Keratinocyte (primary cell): ENCODE results near the gene RHCE. TPM values are rescaled to one million over a fixed set of nuclear protein-coding genes. Genes with fewer than 3 reads are reported as not detected.
"Not testable (repeated sequence)": the region's sequence is repeated elsewhere in the genome, so short reads cannot be mapped to it uniquely, and the experiment has no call there.

Experiments used
- DNase-seq: peaks from one replicate; pipeline ENCODE4 v3.0.0-alpha.2; 2011; ENCODE audit warnings: low read depth, missing footprints, low spot score
- FAIRE-seq: peaks from 2 replicates; lab custom pipeline; 2011; peaks lifted over from hg19 to GRCh38; lab: Jason Lieb, UNC
- H2AFZ ChIP-seq: 2 replicates; pipeline ENCODE4 v1.6.0; 2012; ENCODE audit warnings: low read length, control low read depth, inconsistent platforms; ENCODE audit not compliant: control insufficient read depth
- H3K27ac ChIP-seq: 2 replicates; pipeline ENCODE4 v1.5.1; 2011; ENCODE audit warnings: low read length; ENCODE audit not compliant: control insufficient read depth, insufficient read depth
- H3K27me3 ChIP-seq: 3 replicates; pipeline ENCODE4 v1.6.0; 2011; ENCODE audit warnings: low read length; ENCODE audit not compliant: control insufficient read depth, insufficient read depth; ENCODE audit errors: extremely low read depth
- H3K36me3 ChIP-seq, 2 experiments: 2 replicates in 1 of 2; 3 replicates in 1 of 2; pipeline ENCODE4 v1.5.1; 2011; ENCODE audit warnings: low read length in 2 of 2, mild to moderate bottlenecking in 1 of 2; ENCODE audit not compliant: control insufficient read depth in 2 of 2, insufficient read depth in 2 of 2; ENCODE audit errors: extremely low read depth in 1 of 2
- H3K4me1 ChIP-seq: 3 replicates; pipeline ENCODE4 v1.5.1; 2011; ENCODE audit warnings: low read length; ENCODE audit not compliant: control insufficient read depth, insufficient read depth; ENCODE audit errors: extremely low read depth
- H3K4me2 ChIP-seq: 3 replicates; pipeline ENCODE4 v1.6.0; 2011; ENCODE audit warnings: low read depth, low read length; ENCODE audit not compliant: control insufficient read depth, insufficient read depth; ENCODE audit errors: extremely low read depth
- H3K4me3 ChIP-seq, 3 experiments: fragments of 200-600 bp in 1 of 3; sonication (generic) in 1 of 3; 2 replicates in 2 of 3; 3 replicates in 1 of 3; pipeline ENCODE4 v1.5.1; 2011 to 2016; ENCODE audit warnings: low read length in 3 of 3, mild to moderate bottlenecking in 3 of 3, control low read depth in 2 of 3, inconsistent platforms in 1 of 3, low read depth in 1 of 3, mixed read lengths in 1 of 3, mixed run types in 1 of 3, moderate library complexity in 1 of 3; ENCODE audit not compliant: control insufficient read depth in 2 of 3, insufficient read depth in 2 of 3; ENCODE audit errors: extremely low read depth in 1 of 3
- H3K79me2 ChIP-seq: 2 replicates; pipeline ENCODE4 v1.6.0; 2012; ENCODE audit warnings: low read length; ENCODE audit not compliant: control insufficient read depth, insufficient read depth
- H3K9ac ChIP-seq: 3 replicates; pipeline ENCODE4 v1.6.0; 2011; ENCODE audit warnings: low read length; ENCODE audit not compliant: control insufficient read depth, insufficient read depth; ENCODE audit errors: extremely low read depth
- H3K9me1 ChIP-seq: 3 replicates; pipeline ENCODE4 v1.6.0; 2011; ENCODE audit warnings: low read length; ENCODE audit not compliant: control insufficient read depth, insufficient read depth; ENCODE audit errors: extremely low read depth
- H3K9me3 ChIP-seq: 2 replicates; pipeline ENCODE4 v1.5.1; 2012; ENCODE audit warnings: low read depth, low read length; ENCODE audit not compliant: control insufficient read depth
- H4K20me1 ChIP-seq: 3 replicates; pipeline ENCODE4 v1.6.0; 2011; ENCODE audit warnings: low read length; ENCODE audit not compliant: control insufficient read depth, insufficient read depth; ENCODE audit errors: extremely low read depth
- CTCF ChIP-seq, 3 experiments: IDR thresholded peaks in 1 of 3; conservative IDR thresholded peaks in 1 of 3; optimal IDR thresholded peaks in 1 of 3; 2 replicates in 2 of 3; 3 replicates in 1 of 3; pipeline versions ENCODE3 to v1.5.1; 2011; ENCODE audit warnings: low read length in 3 of 3, mild to moderate bottlenecking in 3 of 3, moderate library complexity in 2 of 3, control low read depth in 1 of 3, inconsistent platforms in 1 of 3; ENCODE audit not compliant: insufficient read depth in 2 of 3; ENCODE audit errors: extremely low read depth in 1 of 3
- EZH2 ChIP-seq: IDR thresholded peaks from one replicate; pipeline ENCODE4 v1.6.1; 2012; ENCODE audit warnings: inconsistent platforms, mild to moderate bottlenecking, low read length, moderate library complexity
- dilution Hi-C: fragments of 300-500 bp; cut with MboI; formaldehyde crosslinking; loops from one replicate; pipeline ENCODE4 v1.7.0; 2020; ENCODE audit warnings: low sequenced_read_pairs; ENCODE audit not compliant: extremely low pct_ligation_motif_present
- polyA plus RNA-seq, 5 experiments: library from polyadenylated mRNA; depleted of rRNA in 3 of 5; stranded (reverse) in 3 of 5; stranded (forward) in 1 of 5; unstranded in 1 of 5; fragments of >200 nt; gene quantifications; 1 replicate in 1 of 5; 2 replicates in 3 of 5; 3 replicates in 1 of 5; pipeline versions ENCODE4 v1.2.1 to v1.2.3, GENCODE V29; 2011 to 2012; ENCODE audit warnings: missing spikeins in 2 of 5, low read depth in 1 of 5, low replicate concordance in 1 of 5

RHCE gene
- polyA plus RNA-seq, 1 donor (not counting 4 experiments of a cell fraction or from before 2014, with no cell fraction given) = 0.20 TPM

- H3K4me1 ChIP-seq, H2AFZ ChIP-seq, H3K36me3 ChIP-seq, H4K20me1 ChIP-seq, FAIRE-seq, H3K27me3 ChIP-seq, DNase-seq, H3K4me3 ChIP-seq, H3K9ac ChIP-seq, dilution Hi-C loops, H3K27ac ChIP-seq, H3K9me1 ChIP-seq, H3K79me2 ChIP-seq, H3K4me2 ChIP-seq, H3K9me3 ChIP-seq: not testable (repeated sequence)
Measured at GRCh38 chr1:25369691-25370271, 50.8 kb downstream of the RHCE start.

- Histone ChIP-seq H3K9ac (no peak overlapping the region), H2AFZ (no peak overlapping the region), H3K9me1 (no peaks in the 10 kb centered on the region), H3K4me2 (no peak overlapping the region), H3K4me3 (no peak overlapping the region), H3K9me3 (no peaks in the 10 kb centered on the region), H3K27ac (no peak overlapping the region), H3K36me3 (no peaks in the 10 kb centered on the region), H4K20me1 (no peaks in the 10 kb centered on the region), H3K27me3 (no peaks in the 10 kb centered on the region), H3K4me1 (peaks cover 2% of the 10 kb centered on the region), H3K79me2 (no peaks in the 10 kb centered on the region)
- no peak for DNase-seq
- no peak for FAIRE-seq
- TF ChIP-seq CTCF (optimal IDR thresholded peaks at IDR 0.05 in 1 of 3, IDR thresholded peaks at IDR 0.05 in 1 of 3, conservative IDR thresholded peaks at IDR 0.05 in 1 of 3; ENCODE audit: extremely low read depth in 1 of 3, insufficient read depth in 2 of 3, low read length in 3 of 3) = no peak
- TF ChIP-seq EZH2 = no peak
- dilution Hi-C loops = no loop called here
Measured at GRCh38 chr1:25369241-25369640, 51.4 kb downstream of the RHCE start.

GRCh38 chr1:25362634-25363559 lies 57.7 kb downstream of the RHCE start:
- H3K27me3 ChIP-seq, H3K27ac ChIP-seq, H3K9me1 ChIP-seq, dilution Hi-C loops, H2AFZ ChIP-seq, H3K79me2 ChIP-seq, H4K20me1 ChIP-seq, H3K9me3 ChIP-seq, H3K4me2 ChIP-seq, H3K4me1 ChIP-seq, DNase-seq, FAIRE-seq, H3K9ac ChIP-seq, H3K4me3 ChIP-seq: not testable (repeated sequence)
- H3K36me3 ChIP-seq = peaks cover 6 to 12% of the 10 kb centered on the region in 2 experiments
